GM12872 (cell line): ENCODE measurements around the gene SMPD2.
A peak's percentile ranks its signal among the peaks of the same experiment; 100 is the strongest.

Experiments used
- CTCF ChIP-seq: IDR thresholded peaks from 3 replicates; pipeline ENCODE4 v1.5.1; 2011; ENCODE audit warnings: low read depth, mild to moderate bottlenecking, low read length, moderate library complexity; ENCODE audit not compliant: insufficient read depth

The SMPD2 gene

GRCh38 chr6:109436041-109436440, 4.5 kb upstream of the SMPD2 start:
- TF ChIP-seq CTCF, result no peak

- peak; percentile 32; the same call in 2 of the 3 replicates for TF ChIP-seq CTCF
These were observed 719 bp downstream of the SMPD2 start for GRCh38 chr6:109441069-109441816.

- no peak for TF ChIP-seq CTCF
These were observed 1.9 kb downstream of the SMPD2 start for GRCh38 chr6:109442393-109442924.

- TF ChIP-seq CTCF, result no peak
These were observed 3.0 kb downstream of the SMPD2 start for GRCh38 chr6:109443425-109443950.

GRCh38 chr6:109445382-109445781, 4.9 kb downstream of the SMPD2 start:
- TF ChIP-seq CTCF, result 0 out of 3 replicates have a peak, but pooled peaks have one; percentile 13

GRCh38 chr6:109446072-109446471, 5.5 kb downstream of the SMPD2 start:
- no peak for TF ChIP-seq CTCF

GRCh38 chr6:109446541-109446940, 6.0 kb downstream of the SMPD2 start:
- no peak for TF ChIP-seq CTCF
